GM19035 (cell line): ENCODE results near the gene U2AF1.
"Not testable (repeated sequence)": the region's sequence is repeated elsewhere in the genome, so short reads cannot be mapped to it uniquely, and the experiment has no call there.

ENCODE experiments used
- ATAC-seq: cut with Tn5 transposase; IDR thresholded peaks from one replicate; pipeline ENCODE4 v1.9.1; 2021; ENCODE audit not compliant: unreplicated experiment

U2AF1 gene

GRCh38 chr21:43106965-43107793 lies at the start of gene U2AF1:
U2AF1 (minus strand) TSS chr21:43107570; CDS start chr21:43107494, 76 bp downstream.
- peak; percentile 74 for ATAC-seq

- not testable (repeated sequence) for ATAC-seq
Observed at GRCh38 chr21:43153601-43154000, 46.2 kb upstream of the U2AF1 start.

- ATAC-seq = not testable (repeated sequence)
Observed at GRCh38 chr21:43149344-43149743, 42.0 kb upstream of the U2AF1 start.

- not testable (repeated sequence) for ATAC-seq
Observed at GRCh38 chr21:43147999-43148398, 40.6 kb upstream of the U2AF1 start.

GRCh38 chr21:43146637-43147036 lies 39.3 kb upstream of the U2AF1 start:
- ATAC-seq = not testable (repeated sequence)

- ATAC-seq = not testable (repeated sequence)
Observed at GRCh38 chr21:43141407-43141806, 34.0 kb upstream of the U2AF1 start.

- not testable (repeated sequence) for ATAC-seq
Observed at GRCh38 chr21:43138944-43139343, 31.6 kb upstream of the U2AF1 start.

GRCh38 chr21:43134520-43134919 lies 27.1 kb upstream of the U2AF1 start:
- ATAC-seq = not testable (repeated sequence)

GRCh38 chr21:43130094-43130493 lies 22.7 kb upstream of the U2AF1 start:
- not testable (repeated sequence) for ATAC-seq

GRCh38 chr21:43115956-43116355 lies 8.6 kb upstream of the U2AF1 start:
- ATAC-seq = not testable (repeated sequence)

GRCh38 chr21:43114483-43114882 lies 7.1 kb upstream of the U2AF1 start:
- not testable (repeated sequence) for ATAC-seq

- not testable (repeated sequence) for ATAC-seq
Observed at GRCh38 chr21:43109006-43109405, 1.6 kb upstream of the U2AF1 start.

GRCh38 chr21:43108177-43108576 lies 807 bp upstream of the U2AF1 start:
- not testable (repeated sequence) for ATAC-seq

- not testable (repeated sequence) for ATAC-seq
Observed at GRCh38 chr21:43107794-43108137, 396 bp upstream of the U2AF1 start.

- ATAC-seq = not testable (repeated sequence)
Observed at GRCh38 chr21:43104642-43105041, 2.7 kb downstream of the U2AF1 start.

GRCh38 chr21:43102281-43102680 lies 5.1 kb downstream of the U2AF1 start:
- ATAC-seq = not testable (repeated sequence)

GRCh38 chr21:43101676-43102075 lies 5.7 kb downstream of the U2AF1 start:
- not testable (repeated sequence) for ATAC-seq

GRCh38 chr21:43101000-43101399 lies 6.4 kb downstream of the U2AF1 start:
- ATAC-seq = not testable (repeated sequence)

- not testable (repeated sequence) for ATAC-seq
Observed at GRCh38 chr21:43091979-43092614, 15.3 kb downstream of the U2AF1 start.

- ATAC-seq = not testable (repeated sequence)
Observed at GRCh38 chr21:43090947-43091346, 16.4 kb downstream of the U2AF1 start.

- ATAC-seq = not testable (repeated sequence)
Observed at GRCh38 chr21:43089463-43089862, 17.9 kb downstream of the U2AF1 start.
